CD4-positive, alpha-beta T cell (primary cell): ENCODE data around the gene RTRAF. TPM values are rescaled to one million over a fixed set of nuclear protein-coding genes. Genes with fewer than 3 reads are reported as not detected.
A peak's percentile ranks its signal among the peaks of the same experiment; 100 is the strongest.

Source experiments
- ATAC-seq: fragments of 200-7000 bp; cut with Tn5 transposase; one replicate; pipeline ENCODE4 v1.10.0; 2022; ENCODE audit warnings: mild to moderate bottlenecking; ENCODE audit not compliant: poor library complexity
- CTCF ChIA-PET: fragments of 350-600 bp; sonication (Branson Sonifier 250); formaldehyde crosslinking; loops from one replicate; lab custom pipeline; 2021; ENCODE audit warnings: antibody characterized with exemption, inconsistent platforms; lab: Charles Lee
- POLR2A ChIA-PET: fragments of 350-600 bp; sonication (Branson Sonifier 250); formaldehyde crosslinking; loops from one replicate; lab custom pipeline; 2021; ENCODE audit warnings: antibody characterized with exemption, inconsistent platforms; lab: Charles Lee
- DNase-seq, 14 experiments: peaks; one replicate each; pipeline ENCODE4 v3.0.0-alpha.2; 2013 to 2020; ENCODE audit warnings: mixed read lengths in 2 of 14
- H3K27ac ChIP-seq, 2 donors: one replicate each; pipeline versions ENCODE4 v1.5.1 to v1.7.0; 2013; ENCODE audit warnings: low read length in 2 of 2, low read depth in 1 of 2, mild to moderate bottlenecking in 1 of 2
- H3K27me3 ChIP-seq, 2 experiments: 1 replicate in 1 of 2; 2 replicates in 1 of 2; pipeline versions ENCODE4 v1.6.1 to v1.7.0; 2013; ENCODE audit warnings: low read length in 2 of 2, control low read depth in 1 of 2, mild to moderate bottlenecking in 1 of 2, moderate library complexity in 1 of 2; ENCODE audit not compliant: insufficient read depth in 2 of 2, control insufficient read depth in 1 of 2
- H3K36me3 ChIP-seq: one replicate; pipeline ENCODE4 v1.6.1; 2013; ENCODE audit warnings: low read length, control low read depth; ENCODE audit not compliant: insufficient read depth
- H3K4me1 ChIP-seq: one replicate; pipeline ENCODE4 v1.6.1; 2013; ENCODE audit warnings: low read length, control low read depth; ENCODE audit not compliant: insufficient read depth
- H3K4me3 ChIP-seq: one replicate; pipeline ENCODE4 v1.5.1; 2013; ENCODE audit warnings: mild to moderate bottlenecking, low read length, moderate library complexity
- H3K9me3 ChIP-seq, 2 experiments: 1 replicate in 1 of 2; 2 replicates in 1 of 2; pipeline versions ENCODE4 v1.6.1 to v1.7.0; 2013; ENCODE audit warnings: low read length in 2 of 2, mild to moderate bottlenecking in 2 of 2, control low read depth in 1 of 2, moderate library complexity in 1 of 2; ENCODE audit not compliant: control insufficient read depth in 1 of 2, insufficient read depth in 1 of 2
- H3K27ac Mint-ChIP-seq: one replicate; pipeline ENCODE4 v1.8.0; 2020; ENCODE audit warnings: mixed read lengths
- H3K27me3 Mint-ChIP-seq: one replicate; pipeline ENCODE4 v1.8.0; 2021; ENCODE audit warnings: mixed read lengths
- H3K36me3 Mint-ChIP-seq: one replicate; pipeline ENCODE4 v1.8.0; 2021; ENCODE audit warnings: low read depth, mixed read lengths
- H3K4me1 Mint-ChIP-seq: one replicate; pipeline ENCODE4 v1.8.0; 2021; ENCODE audit warnings: low read depth, mixed read lengths
- H3K4me3 Mint-ChIP-seq: one replicate; pipeline ENCODE4 v1.8.0; 2020; ENCODE audit warnings: mild to moderate bottlenecking, mixed read lengths
- H3K9me3 Mint-ChIP-seq: one replicate; pipeline ENCODE4 v1.8.0; 2020; ENCODE audit warnings: mixed read lengths
- CTCF ChIP-seq: fragments of 200-600 bp; IDR thresholded peaks from one replicate; pipeline ENCODE4 v1.8.0; 2022; ENCODE audit warnings: antibody characterized with exemption, mild to moderate bottlenecking
- intact Hi-C, 2 experiments: fragments of 100-400 bp; cut with DNase I in 1 of 2; cut with micrococcal nuclease in 1 of 2; formaldehyde crosslinking; loops; one replicate each; pipeline versions ENCODE4 v1.15.1 to v1.9.0; 2023 to 2025; cut with DNase I, micrococcal nuclease
- total RNA-seq, 174 experiments: library from RNA in 2 of 174; stranded (reverse) in 2 of 174; gene quantifications; one replicate each; pipeline ENCODE4 v1.2.3 and lab custom pipeline; 2021 to 2026

RTRAF gene
- total RNA-seq, 2 experiments from 2014 or later, result 155 to 157 TPM

- H3K36me3 Mint-ChIP-seq, result peaks cover 79% of the 10 kb centered on the region
- intact Hi-C loops, result no loop called here
- Histone ChIP-seq H3K36me3 (peaks cover 56% of the 10 kb centered on the region), H3K9me3 (no peaks in the 10 kb centered on the region), H3K27me3 (no peaks in the 10 kb centered on the region), H3K4me3 (no peak overlapping the region), H3K4me1 (peaks cover 3% of the 10 kb centered on the region), H3K27ac (no peak overlapping the region)
- DNase-seq (no peak), ATAC-seq (no peak)
- no peak for TF ChIP-seq CTCF
- H3K9me3 Mint-ChIP-seq, result no peaks in the 10 kb centered on the region
- POLR2A ChIA-PET, result no interaction called here
- H3K4me3 Mint-ChIP-seq, result no peak overlapping the region
- CTCF ChIA-PET, result interaction anchor here (2.8 kb wide), 1 partner anchor 11 kb away, joined by 15 read pairs; no protein-coding TSS in a partner anchor
- peak overlapping the region; percentile 10 for H3K27ac Mint-ChIP-seq
- peaks cover 27% of the 10 kb centered on the region for H3K4me1 Mint-ChIP-seq
- no peaks in the 10 kb centered on the region for H3K27me3 Mint-ChIP-seq
Observed at GRCh38 chr14:51967521-51967920, 21.8 kb upstream of the RTRAF start.

- no peaks in the 10 kb centered on the region for H3K27me3 Mint-ChIP-seq
- H3K27ac Mint-ChIP-seq, result peak overlapping the region; percentile 72
- peaks cover 54% of the 10 kb centered on the region for H3K36me3 Mint-ChIP-seq
- H3K4me3 Mint-ChIP-seq, result no peak overlapping the region
- Histone ChIP-seq H3K4me1 (no peaks in the 10 kb centered on the region), H3K27ac (no peak overlapping the region), H3K36me3 (peaks cover 37% of the 10 kb centered on the region), H3K9me3 (no peaks in the 10 kb centered on the region), H3K27me3 (no peaks in the 10 kb centered on the region), H3K4me3 (no peak overlapping the region)
- peaks cover 8% of the 10 kb centered on the region for H3K4me1 Mint-ChIP-seq
- intact Hi-C loops, result no loop called here
- no peak for TF ChIP-seq CTCF
- DNase-seq (no peak), ATAC-seq (peak; percentile 34)
- no peaks in the 10 kb centered on the region for H3K9me3 Mint-ChIP-seq
- ChIA-PET CTCF (no interaction called here), POLR2A (no interaction called here)
Observed at GRCh38 chr14:51969852-51970540, 19.4 kb upstream of the RTRAF start.

- peaks cover 14% of the 10 kb centered on the region for H3K36me3 ChIP-seq
- intact Hi-C loops, result loop anchor here in 1 of 2 experiments (2.0 kb wide), 1 partner anchor 18 kb away; no protein-coding TSS in a partner anchor
- no peaks in the 10 kb centered on the region for H3K4me1 ChIP-seq
- H3K4me3 Mint-ChIP-seq, result no peak overlapping the region
- no peak for DNase-seq
- no peak for TF ChIP-seq CTCF
- no peak for ATAC-seq
- H3K27me3 Mint-ChIP-seq, result no peaks in the 10 kb centered on the region
- ChIA-PET POLR2A (no interaction called here), CTCF (interaction anchor here (1.0 kb wide), 1 partner anchor 78 kb away, joined by 3 read pairs; no protein-coding TSS in a partner anchor)
- H3K27ac Mint-ChIP-seq, result peak overlapping the region; percentile 40
- no peak overlapping the region for H3K4me3 ChIP-seq
- peaks cover 5% of the 10 kb centered on the region for H3K4me1 Mint-ChIP-seq
- no peaks in the 10 kb centered on the region for H3K9me3 Mint-ChIP-seq
- peaks cover 32% of the 10 kb centered on the region for H3K36me3 Mint-ChIP-seq
- no peaks in the 10 kb centered on the region for H3K27me3 ChIP-seq
- no peaks in the 10 kb centered on the region for H3K9me3 ChIP-seq
- no peak overlapping the region for H3K27ac ChIP-seq
Observed at GRCh38 chr14:51972566-51972965, 16.8 kb upstream of the RTRAF start.
